Pancreas (tissue), 10 donors: ENCODE measurements around the gene MSL3. TPM values are rescaled to one million over a fixed set of nuclear protein-coding genes. Genes with fewer than 3 reads are reported as not detected.

ENCODE experiments used
- ATAC-seq, 4 donors: fragments of 200-7000 bp; cut with Tn5 transposase; one replicate each; pipeline versions ENCODE4 v1.8.0 to v1.9.1; 2020; ENCODE audit warnings: mild to moderate bottlenecking in 4 of 4, moderate library complexity in 4 of 4
- DNase-seq, 6 donors: peaks; one replicate each; pipeline ENCODE4 v3.0.0-alpha.2; 2020
- FAIRE-seq: peaks from 2 replicates; lab custom pipeline; 2012; peaks lifted over from hg19 to GRCh38; lab: Jason Lieb, UNC
- H3K27ac ChIP-seq, 4 donors: fragments of 200-600 bp; sonication (generic); 1 replicate in 3 of 4; 2 replicates in 1 of 4; pipeline versions ENCODE4 v1.5.0 to v1.8.0; 2020
- H3K27me3 ChIP-seq, 4 donors: fragments of 200-600 bp; one replicate each; pipeline ENCODE4 v1.8.0; 2021
- H3K36me3 ChIP-seq, 3 donors: fragments of 200-600 bp; sonication (generic) in 1 of 3; one replicate each; pipeline versions ENCODE4 v1.5.0 to v1.8.0; 2020 to 2021
- H3K4me1 ChIP-seq, 3 donors: fragments of 200-600 bp; one replicate each; pipeline ENCODE4 v1.8.0; 2021
- H3K4me3 ChIP-seq, 4 donors: fragments of 200-600 bp; sonication (generic) in 2 of 4; one replicate each; pipeline versions ENCODE4 v1.5.0 to v1.8.0; 2020 to 2021
- H3K9me3 ChIP-seq, 4 donors: fragments of 200-600 bp; one replicate each; pipeline ENCODE4 v1.8.0; 2021
- CTCF ChIP-seq, 4 donors: fragments of 200-600 bp; sonication (generic) in 3 of 4; IDR thresholded peaks; one replicate each; pipeline versions ENCODE4 v1.5.0 to v1.8.0; 2021; ENCODE audit warnings: antibody characterized with exemption in 4 of 4
- WGBS, 2 donors: extraction: QIAGEN DNeasy Blood & Tissue Kit; methylation state at CpG; one replicate each; pipeline ENCODE4 v1.1.7; 2013; 5-methylcytosine and 5-hydroxymethylcytosine counted together
- intact Hi-C, 3 donors: fragments of 100-400 bp; cut with DNase I; formaldehyde crosslinking; loops; one replicate each; pipeline versions ENCODE4 v1.11.1 to v1.14.2; 2022
- polyA plus RNA-seq, 2 donors: library from polyadenylated mRNA; stranded (reverse); fragments of 200-250 nt; gene quantifications; one replicate each; pipeline ENCODE4 v1.2.3, GENCODE V29; 2013
- total RNA-seq, 6 donors: library from RNA; stranded (reverse); fragmentation: NEBNext Ultra II Directional in 4 of 6; extraction: Animal tissue kit (Norgen Biotek cat#: 25700) in 4 of 6; gene quantifications; one replicate each; pipeline versions ENCODE4 v1.2.1 to v1.2.4, GENCODE V29; 2021 to 2023
- donor health status: healthy with polysubstance abuse.
- donor health status: DM: no; HTN: no; CAD: no; lungs with moderate emphysema.
- donor health status: DM: no; HTN: no; CAD: no.
- donor health status: control.
- donor health status: control.
- donor health status: Bipolar disorder and iron deficiency.
- donor health status: DM: yes; HTN: yes; CAD: no.
- donor health status: DM: no; HTN: no; CAD: no.
- donor health status: DM: no; HTN: no; CAD: no.
- donor health status: DM: yes; HTN: yes; CAD: no.

MSL3 gene
- total and polyA plus RNA-seq, 8 donors: 6.5 to 17.8 (median 9.0) TPM

- ATAC-seq (peak in 3 of 4 donors; percentile 61 to 76 (median 73)), FAIRE-seq (peak; percentile 23), DNase-seq (peak in 5 of 6 donors; percentile 15 to 74 (median 46))
- peak in 2 of 4 donors; percentile 13 to 15 for TF ChIP-seq CTCF (IDR thresholded peaks at IDR 0.05)
- 19 to 26% methylated on average over 18 of the region's 18 CpGs for WGBS, 2 donors
- peaks cover 0 to 19% (median 0%) of the 10 kb centered on the region in 4 donors for H3K27me3 ChIP-seq
- no peak overlapping the region for H3K27ac ChIP-seq
- H3K36me3 ChIP-seq: no peaks in the 10 kb centered on the region
- H3K9me3 ChIP-seq: no peaks in the 10 kb centered on the region
- no peaks in the 10 kb centered on the region for H3K4me1 ChIP-seq
- intact Hi-C loops: no loop called here
- H3K4me3 ChIP-seq: no peak overlapping the region
Observed at GRCh38 chrX:11787564-11787963, 29.5 kb downstream of the MSL3 start.

GRCh38 chrX:11789809-11790208 is 31.8 kb downstream of the MSL3 start:
- H3K4me3 ChIP-seq: no peak overlapping the region
- no peaks in the 10 kb centered on the region for H3K36me3 ChIP-seq
- DNase-seq (no peak), FAIRE-seq (no peak), ATAC-seq (no peak)
- intact Hi-C loops: no loop called here
- H3K27ac ChIP-seq: no peak overlapping the region
- no peaks in the 10 kb centered on the region for H3K4me1 ChIP-seq
- no peak for TF ChIP-seq CTCF (IDR thresholded peaks at IDR 0.05)
- no peaks in the 10 kb centered on the region for H3K9me3 ChIP-seq
- 58 to 82% methylated on average over 1 of the region's 1 CpG for WGBS, 2 donors
- peaks cover 0 to 19% (median 0%) of the 10 kb centered on the region in 4 donors for H3K27me3 ChIP-seq

- no peak for FAIRE-seq
- ATAC-seq: no peak
- H3K27me3 ChIP-seq: peaks cover 0 to 9% (median 0%) of the 10 kb centered on the region in 4 donors
- TF ChIP-seq CTCF (IDR thresholded peaks at IDR 0.05): no peak
- H3K4me3 ChIP-seq: no peak overlapping the region
- no peaks in the 10 kb centered on the region for H3K4me1 ChIP-seq
- no peaks in the 10 kb centered on the region for H3K9me3 ChIP-seq
- DNase-seq: no peak
- no peaks in the 10 kb centered on the region for H3K36me3 ChIP-seq
- H3K27ac ChIP-seq: no peak overlapping the region
- intact Hi-C loops: no loop called here
Observed at GRCh38 chrX:11791090-11791489, 33.1 kb downstream of the MSL3 start.

DNA sequence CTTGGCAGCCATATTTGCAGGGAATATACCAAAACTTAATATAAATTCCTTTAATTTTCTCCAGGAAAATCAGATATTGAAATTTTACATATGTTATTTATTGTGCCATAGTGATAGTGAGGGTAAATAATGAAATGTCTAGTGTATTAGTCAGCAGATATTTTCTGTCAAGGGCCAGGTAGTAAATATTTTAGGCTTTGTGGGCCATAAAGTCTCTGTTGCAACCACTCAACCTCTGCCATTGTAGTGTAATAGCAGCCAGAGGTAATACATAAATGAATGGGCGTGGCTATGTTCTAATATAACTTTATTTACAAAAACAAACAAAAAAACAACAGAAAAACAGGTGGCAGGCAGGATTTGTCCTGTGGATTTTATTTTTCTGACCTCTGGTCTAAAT is 33.5 kb downstream of the MSL3 start:
- Histone ChIP-seq H3K27me3 (peaks cover 0 to 4% (median 0%) of the 10 kb centered on the region in 4 donors), H3K36me3 (no peaks in the 10 kb centered on the region), H3K4me3 (no peak overlapping the region), H3K9me3 (no peaks in the 10 kb centered on the region), H3K27ac (no peak overlapping the region), H3K4me1 (no peaks in the 10 kb centered on the region)
- no peak for TF ChIP-seq CTCF (IDR thresholded peaks at IDR 0.05)
- ATAC-seq: no peak
- no peak for FAIRE-seq
- WGBS, 2 donors: 17 to 77% methylated on average over 1 of the region's 1 CpG
- DNase-seq: no peak
- intact Hi-C loops: no loop called here

GRCh38 chrX:11792461-11793421 is 34.7 kb downstream of the MSL3 start:
- TF ChIP-seq CTCF (IDR thresholded peaks at IDR 0.05): no peak
- peaks cover 0 to 6% (median 0%) of the 10 kb centered on the region in 4 donors for H3K27me3 ChIP-seq
- no peaks in the 10 kb centered on the region for H3K4me1 ChIP-seq
- DNase-seq (no peak), FAIRE-seq (no peak), ATAC-seq (no peak)
- H3K4me3 ChIP-seq: no peak overlapping the region
- H3K9me3 ChIP-seq: no peaks in the 10 kb centered on the region
- no peaks in the 10 kb centered on the region for H3K36me3 ChIP-seq
- intact Hi-C loops: no loop called here
- 23 to 37% methylated on average over 8 of the region's 8 CpGs for WGBS, 2 donors
- H3K27ac ChIP-seq: no peak overlapping the region
